ENCODE results near the gene NOTUM. TPM values are rescaled to one million over a fixed set of nuclear protein-coding genes. Genes with fewer than 3 reads are reported as not detected.

NOTUM gene
- polyA plus RNA-seq, 3 donors: not detected

DNA sequence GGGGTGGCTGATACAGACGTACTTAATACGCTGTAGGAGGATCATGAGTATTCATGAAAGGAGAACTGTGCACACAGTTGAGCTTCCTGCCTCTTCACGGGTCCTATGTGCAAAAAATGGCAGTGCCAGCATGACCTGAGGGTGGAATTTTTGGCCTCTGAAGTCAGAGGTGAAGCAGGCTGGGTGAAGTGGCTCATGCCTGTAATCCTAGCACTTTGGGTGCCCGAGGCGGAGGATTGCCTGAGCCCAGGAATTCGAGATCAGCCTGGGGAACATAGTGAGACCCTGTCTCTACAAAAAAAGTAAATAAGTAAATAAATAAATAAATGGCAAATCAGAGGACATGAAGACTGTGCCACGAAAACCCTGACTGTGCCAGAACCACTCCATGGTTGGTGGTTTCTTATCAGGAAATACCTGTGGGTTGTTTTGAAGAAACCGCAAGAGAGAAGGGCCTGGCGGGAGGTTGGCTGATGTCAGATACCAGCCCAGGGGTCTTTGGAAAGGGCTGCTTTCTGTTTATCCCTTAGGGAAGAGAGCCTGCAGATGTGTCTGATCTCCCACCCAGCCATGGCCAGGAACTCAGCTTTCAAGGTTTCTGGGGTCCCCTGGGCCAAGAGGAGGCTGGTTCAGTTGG lies 19.8 kb upstream of the NOTUM start:
- H3K79me2 ChIP-seq (ENCODE audit: insufficient read depth, low read length): peaks cover 12% of the 10 kb centered on the region
- 28% methylated on average over 6 of the region's 9 CpGs for WGBS (ENCODE audit: insufficient coverage)
- H3K9me3 ChIP-seq (replicated peaks in 1 of 2; ENCODE audit: control insufficient read depth in 1 of 2, insufficient read depth in 1 of 2, low read length in 2 of 2): no peaks in the 10 kb centered on the region
- no peaks in the 10 kb centered on the region for H4K20me1 ChIP-seq (ENCODE audit: insufficient read depth, low read length)
- H2AFZ ChIP-seq (ENCODE audit: insufficient read depth, low read depth, low read length, poor library complexity, severe bottlenecking): no peak overlapping the region
- H3K4me3 Mint-ChIP-seq: no peak overlapping the region
- no peak overlapping the region for H3K27ac ChIP-seq (ENCODE audit: low read depth in 1 of 2, low read length in 2 of 2)
- H3K4me1 Mint-ChIP-seq: peaks cover 33% of the 10 kb centered on the region
- H3K4me3 ChIP-seq (replicated peaks in 1 of 3; ENCODE audit: low read depth in 2 of 3, low read length in 3 of 3): no peak overlapping the region
- no peak for DNase-seq
- peaks cover 0 to 7% (median 2%) of the 10 kb centered on the region in 3 donors for H3K27me3 Mint-ChIP-seq (ENCODE audit: low read depth in 3 of 3)
- H3K9ac ChIP-seq (ENCODE audit: insufficient read depth, low read length, poor library complexity, severe bottlenecking): no peak overlapping the region
- no peaks in the 10 kb centered on the region for H3K27me3 ChIP-seq (ENCODE audit: control insufficient read depth in 2 of 2, insufficient read depth in 2 of 2, low read length in 2 of 2)
- peaks cover 27 to 59% of the 10 kb centered on the region in 2 donors for H3K36me3 Mint-ChIP-seq
- peaks cover 19 to 28% of the 10 kb centered on the region in 2 donors for H3K36me3 ChIP-seq (replicated peaks in 1 of 2; ENCODE audit: control insufficient read depth in 1 of 2, insufficient read depth in 2 of 2, low read length in 2 of 2)
- no peak overlapping the region for H3K27ac Mint-ChIP-seq
- H3K4me2 ChIP-seq (replicated peaks; ENCODE audit: extremely low read depth, low read length, poor library complexity, severe bottlenecking): no peak overlapping the region
- intact Hi-C loops (cut with micrococcal nuclease): no loop called here
- TF ChIP-seq, protein P1, sequence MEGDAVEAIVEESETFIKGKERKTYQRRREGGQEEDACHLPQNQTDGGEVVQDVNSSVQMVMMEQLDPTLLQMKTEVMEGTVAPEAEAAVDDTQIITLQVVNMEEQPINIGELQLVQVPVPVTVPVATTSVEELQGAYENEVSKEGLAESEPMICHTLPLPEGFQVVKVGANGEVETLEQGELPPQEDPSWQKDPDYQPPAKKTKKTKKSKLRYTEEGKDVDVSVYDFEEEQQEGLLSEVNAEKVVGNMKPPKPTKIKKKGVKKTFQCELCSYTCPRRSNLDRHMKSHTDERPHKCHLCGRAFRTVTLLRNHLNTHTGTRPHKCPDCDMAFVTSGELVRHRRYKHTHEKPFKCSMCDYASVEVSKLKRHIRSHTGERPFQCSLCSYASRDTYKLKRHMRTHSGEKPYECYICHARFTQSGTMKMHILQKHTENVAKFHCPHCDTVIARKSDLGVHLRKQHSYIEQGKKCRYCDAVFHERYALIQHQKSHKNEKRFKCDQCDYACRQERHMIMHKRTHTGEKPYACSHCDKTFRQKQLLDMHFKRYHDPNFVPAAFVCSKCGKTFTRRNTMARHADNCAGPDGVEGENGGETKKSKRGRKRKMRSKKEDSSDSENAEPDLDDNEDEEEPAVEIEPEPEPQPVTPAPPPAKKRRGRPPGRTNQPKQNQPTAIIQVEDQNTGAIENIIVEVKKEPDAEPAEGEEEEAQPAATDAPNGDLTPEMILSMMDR (IDR thresholded peaks at IDR 0.05): no peak
- peaks cover 24 to 28% of the 10 kb centered on the region in 2 donors for H3K4me1 ChIP-seq (ENCODE audit: control insufficient read depth in 1 of 2, insufficient read depth in 2 of 2, low read length in 2 of 2)
- no peaks in the 10 kb centered on the region for H3K9me3 Mint-ChIP-seq

DNA sequence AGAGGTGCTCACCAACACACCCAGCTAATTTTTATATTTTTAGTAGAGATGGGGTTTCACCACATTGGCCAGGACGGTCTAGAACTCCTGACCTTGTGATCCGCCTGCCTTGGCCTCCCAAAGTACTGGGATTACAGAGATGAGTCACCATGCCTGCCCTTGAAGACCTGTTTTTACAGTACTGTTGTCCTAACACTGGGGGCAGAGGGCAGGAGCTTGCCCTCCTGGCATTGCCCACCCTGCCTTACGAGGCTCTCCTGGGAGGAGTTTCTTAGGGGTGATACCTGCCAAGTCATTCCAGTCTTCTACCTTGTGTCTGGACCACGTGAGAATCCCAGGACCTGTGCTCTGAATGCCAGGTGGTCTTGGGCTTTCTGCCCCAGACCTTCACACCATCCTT lies 19.1 kb upstream of the NOTUM start:
- Histone ChIP-seq H3K4me2 (replicated peaks; ENCODE audit: extremely low read depth, low read length, poor library complexity, severe bottlenecking) (no peak overlapping the region), H4K20me1 (ENCODE audit: insufficient read depth, low read length) (no peaks in the 10 kb centered on the region), H3K4me3 (replicated peaks in 1 of 3; ENCODE audit: low read depth in 2 of 3, low read length in 3 of 3) (no peak overlapping the region), H2AFZ (ENCODE audit: insufficient read depth, low read depth, low read length, poor library complexity, severe bottlenecking) (no peak overlapping the region), H3K4me1 (ENCODE audit: control insufficient read depth in 1 of 2, insufficient read depth in 2 of 2, low read length in 2 of 2) (peaks cover 24 to 29% of the 10 kb centered on the region in 2 donors), H3K9ac (ENCODE audit: insufficient read depth, low read length, poor library complexity, severe bottlenecking) (no peak overlapping the region), H3K27me3 (ENCODE audit: control insufficient read depth in 2 of 2, insufficient read depth in 2 of 2, low read length in 2 of 2) (no peaks in the 10 kb centered on the region), H3K36me3 (replicated peaks in 1 of 2; ENCODE audit: control insufficient read depth in 1 of 2, insufficient read depth in 2 of 2, low read length in 2 of 2) (peaks cover 12 to 21% of the 10 kb centered on the region in 2 donors), H3K79me2 (ENCODE audit: insufficient read depth, low read length) (peaks cover 12% of the 10 kb centered on the region), H3K9me3 (replicated peaks in 1 of 2; ENCODE audit: control insufficient read depth in 1 of 2, insufficient read depth in 1 of 2, low read length in 2 of 2) (no peaks in the 10 kb centered on the region), H3K27ac (ENCODE audit: low read depth in 1 of 2, low read length in 2 of 2) (no peak overlapping the region)
- WGBS (ENCODE audit: insufficient coverage): 87% methylated on average over 3 of the region's 4 CpGs
- TF ChIP-seq, protein P1 (IDR thresholded peaks at IDR 0.05): no peak
- intact Hi-C loops (cut with micrococcal nuclease): no loop called here
- H3K9me3 Mint-ChIP-seq: no peaks in the 10 kb centered on the region
- no peak for DNase-seq
- H3K4me3 Mint-ChIP-seq: no peak overlapping the region
- H3K27me3 Mint-ChIP-seq (ENCODE audit: low read depth in 3 of 3): peaks cover 2 to 7% (median 3%) of the 10 kb centered on the region in 3 donors
- H3K4me1 Mint-ChIP-seq: peaks cover 33% of the 10 kb centered on the region
- H3K36me3 Mint-ChIP-seq: peaks cover 22 to 52% of the 10 kb centered on the region in 2 donors
- H3K27ac Mint-ChIP-seq: no peak overlapping the region

Measured in CD14-positive monocyte (primary cell).